ENCODE measurements around the gene EPX.
"Not testable (repeated sequence)": the region's sequence is repeated elsewhere in the genome, so short reads cannot be mapped to it uniquely, and the experiment has no call there.

EPX gene

GRCh38 chr17:58192612-58193011, at the start of gene EPX:
TSS of gene EPX (plus strand) at chr17:58192726. CDS start at chr17:58192847, 121 bp downstream.
- H3K4me3 ChIP-seq (ENCODE audit: low read depth, low read length), result no peak within 1 kb of the TSS
- H3K27ac ChIP-seq, result no peak within 1 kb of the TSS
- TF ChIP-seq CTCF (IDR thresholded peaks at IDR 0.05; ENCODE audit: low read depth, low read length), result no peak
- H3K27me3 ChIP-seq (ENCODE audit: insufficient read depth, low read depth, severe bottlenecking), result no peaks in the 10 kb centered on the region
- H3K9me3 ChIP-seq (ENCODE audit: severe bottlenecking), result no peaks in the 10 kb centered on the region
- DNase-seq, result no peak
- no peaks in the 10 kb centered on the region for H3K36me3 ChIP-seq

- not testable (repeated sequence) for H3K27ac ChIP-seq; H3K4me3 ChIP-seq (ENCODE audit: low read depth, low read length); H3K36me3 ChIP-seq; H3K27me3 ChIP-seq (ENCODE audit: insufficient read depth, low read depth, severe bottlenecking); DNase-seq; H3K9me3 ChIP-seq (ENCODE audit: severe bottlenecking)
These were observed 49.2 kb upstream of the EPX start for GRCh38 chr17:58143335-58143734.

GRCh38 chr17:58144801-58145200, 47.7 kb upstream of the EPX start:
- H3K27me3 ChIP-seq (ENCODE audit: insufficient read depth, low read depth, severe bottlenecking), result no peaks in the 10 kb centered on the region
- no peak for TF ChIP-seq CTCF (IDR thresholded peaks at IDR 0.05; ENCODE audit: low read depth, low read length)

GRCh38 chr17:58147930-58148434, 44.5 kb upstream of the EPX start, which contains the start of gene OR4D1:
TSS of gene OR4D1 (plus strand) at chr17:58148384. CDS start at chr17:58155154, 6,770 bp downstream.
- no peak for DNase-seq
- H3K27ac ChIP-seq, result no peak within 1 kb of the TSS
- TF ChIP-seq CTCF (IDR thresholded peaks at IDR 0.05; ENCODE audit: low read depth, low read length), result no peak
- no peaks in the 10 kb centered on the region for H3K27me3 ChIP-seq (ENCODE audit: insufficient read depth, low read depth, severe bottlenecking)
- no peaks in the 10 kb centered on the region for H3K36me3 ChIP-seq
- H3K4me3 ChIP-seq (ENCODE audit: low read depth, low read length), result no peak within 1 kb of the TSS
- H3K9me3 ChIP-seq (ENCODE audit: severe bottlenecking), result peaks cover 9% of the 10 kb centered on the region

More at GRCh38 chr17:58144801-58145200, 47.7 kb upstream of the EPX start:
- no peak overlapping the region for H3K4me3 ChIP-seq (ENCODE audit: low read depth, low read length)
- H3K27ac ChIP-seq, result no peak overlapping the region
- no peaks in the 10 kb centered on the region for H3K36me3 ChIP-seq
- DNase-seq, result no peak
- H3K9me3 ChIP-seq (ENCODE audit: severe bottlenecking), result peaks cover 9% of the 10 kb centered on the region

GRCh38 chr17:58148609-58149008, 43.9 kb upstream of the EPX start:
- H3K4me3 ChIP-seq (ENCODE audit: low read depth, low read length), result no peak overlapping the region
- no peak for DNase-seq
- no peak for TF ChIP-seq CTCF (IDR thresholded peaks at IDR 0.05; ENCODE audit: low read depth, low read length)
- H3K27ac ChIP-seq, result no peak overlapping the region
- no peaks in the 10 kb centered on the region for H3K27me3 ChIP-seq (ENCODE audit: insufficient read depth, low read depth, severe bottlenecking)
- peaks cover 9% of the 10 kb centered on the region for H3K9me3 ChIP-seq (ENCODE audit: severe bottlenecking)
- no peaks in the 10 kb centered on the region for H3K36me3 ChIP-seq

- H3K27me3 ChIP-seq (ENCODE audit: insufficient read depth, low read depth, severe bottlenecking), result no peaks in the 10 kb centered on the region
- no peak overlapping the region for H3K4me3 ChIP-seq (ENCODE audit: low read depth, low read length)
- H3K36me3 ChIP-seq, result no peaks in the 10 kb centered on the region
- no peak for DNase-seq
- H3K27ac ChIP-seq, result no peak overlapping the region
- TF ChIP-seq CTCF (IDR thresholded peaks at IDR 0.05; ENCODE audit: low read depth, low read length), result no peak
- no peaks in the 10 kb centered on the region for H3K9me3 ChIP-seq (ENCODE audit: severe bottlenecking)
These were observed 42.1 kb upstream of the EPX start for GRCh38 chr17:58150394-58150793.
